ENCODE measurements around the gene LSM4. TPM values are rescaled to one million over a fixed set of nuclear protein-coding genes. Genes with fewer than 3 reads are reported as not detected.

LSM4 gene
- total and polyA plus RNA-seq, 2 of the 4 experiments (the other 2 are of a cell fraction), result 44.8 to 118 TPM

GRCh38 chr19:18266771-18267686 lies 55.8 kb downstream of the LSM4 start:
- Histone ChIP-seq H2AFZ (replicated peaks; ENCODE audit: low read length, poor library complexity) (peak overlapping the region; percentile 32), H3K4me1 (ENCODE audit: control insufficient read depth, insufficient read depth, low read length) (no peaks in the 10 kb centered on the region), H3K23ac (ENCODE audit: low read depth, low read length) (no peak overlapping the region), H3K9ac (ENCODE audit: low read depth, low read length) (no peak overlapping the region), H3K14ac (replicated peaks; ENCODE audit: low read depth, low read length) (no peak overlapping the region), H2AK9ac (replicated peaks; ENCODE audit: low read depth, low read length, poor library complexity) (no peak overlapping the region), H4K91ac (ENCODE audit: insufficient read depth, low read depth, low read length) (no peak overlapping the region), H4K8ac (ENCODE audit: low read depth in 2 of 2, low read length in 2 of 2) (no peak overlapping the region), H3K4me3 (ENCODE audit: insufficient read depth, low read depth, low read length) (no peak overlapping the region), H2BK20ac (ENCODE audit: low read depth, low read length) (no peak overlapping the region), H3K4me2 (ENCODE audit: low read depth, low read length) (no peak overlapping the region), H2BK5ac (ENCODE audit: low read depth, low read length, poor library complexity, severe bottlenecking) (no peak overlapping the region), H3K79me1 (ENCODE audit: low read depth in 1 of 2, low read length in 2 of 2) (no peaks in the 10 kb centered on the region; a peak in 1 of 4 replicates), H3K36me3 (ENCODE audit: control insufficient read depth, insufficient read depth, low read length) (peaks cover 34% of the 10 kb centered on the region), H2BK120ac (ENCODE audit: low read depth, low read length) (no peak overlapping the region), H2BK15ac (ENCODE audit: low read depth, low read length) (no peak overlapping the region), H4K5ac (ENCODE audit: low read depth, low read length) (no peak overlapping the region), H3K9me3 (ENCODE audit: control insufficient read depth, insufficient read depth, low read length) (no peaks in the 10 kb centered on the region), H3K56ac (ENCODE audit: extremely low read depth, insufficient read depth, low read length) (no peak overlapping the region), H2AK5ac (ENCODE audit: low read depth, low read length) (no peak overlapping the region), H3K27me3 (ENCODE audit: control insufficient read depth, insufficient read depth, low read length) (no peaks in the 10 kb centered on the region), H3K18ac (ENCODE audit: low read depth, low read length) (no peak overlapping the region), H4K20me1 (ENCODE audit: insufficient read depth, low read length) (no peaks in the 10 kb centered on the region; the same call in 1 of the 2 replicates), H3K9me1 (ENCODE audit: insufficient read depth, low read length) (peaks cover 3% of the 10 kb centered on the region; the same call in 1 of the 2 replicates), H3K27ac (ENCODE audit: insufficient read depth, low read length) (no peak overlapping the region), H3K4ac (ENCODE audit: low read depth, low read length) (no peak overlapping the region)
- ChIA-PET CTCF (interaction anchor here (2.3 kb wide), 1 partner anchor 13 kb away, joined by 9 read pairs; no protein-coding TSS in a partner anchor), POLR2A (ENCODE audit: unreplicated experiment) (interaction anchor here (0.6 kb wide), 1 partner anchor 907 kb away, joined by 3 read pairs; no protein-coding TSS in a partner anchor)
- in situ Hi-C loops (cut with MboI; ENCODE audit: low sequenced_read_pairs) (no loop called here), intact Hi-C loops (cut with micrococcal nuclease) (no loop called here), dilution Hi-C loops (cut with HindIII; ENCODE audit: low sequenced_read_pairs, unreplicated experiment) (no loop called here)
- DNase-seq (no peak), ATAC-seq (ENCODE audit: low read depth) (no peak)
- WGBS, 2 experiments (ENCODE audit: extremely low coverage in 2 of 2, insufficient read length in 1 of 2), result 94% methylated on average over 29 of the region's 42 CpGs; no CpG with 5 or more reads in 1 of the 2 experiments
- no peak for TF ChIP-seq CTCF (conservative IDR thresholded peaks at IDR 0.05; ENCODE audit: low read depth, low read length)
- TF ChIP-seq POLR2A (IDR thresholded peaks at IDR 0.05; ENCODE audit: low read depth, low read length), result no peak
- TF ChIP-seq NFE2L2 (IDR thresholded peaks at IDR 0.05; ENCODE audit: low read depth, low read length), result no peak
- TF ChIP-seq BHLHE40 (IDR thresholded peaks at IDR 0.05; ENCODE audit: low read depth, low read length), result no peak
- no TSS peak for BruUV-seq (replicated peaks)

Data from IMR-90 (cell line).